Smooth muscle cell (in vitro differentiated cells): ENCODE measurements around the gene RAPSN. TPM values are rescaled to one million over a fixed set of nuclear protein-coding genes. Genes with fewer than 3 reads are reported as not detected.
A peak's percentile ranks its signal among the peaks of the same experiment; 100 is the strongest.

Source experiments
- DNase-seq: peaks from one replicate; lab custom pipeline; 2025; ENCODE audit not compliant: unreplicated experiment; lab: John Stamatoyannopoulos, UW
- H2AFZ ChIP-seq: fragments of 200-600 bp; sonication (generic); 2 replicates; pipeline ENCODE4 v1.6.0; 2016; ENCODE audit warnings: antibody characterized with exemption, low read depth, mild to moderate bottlenecking
- H3F3A ChIP-seq: fragments of 200-600 bp; sonication (generic); 2 replicates; pipeline ENCODE4 v1.6.0; 2017; ENCODE audit warnings: antibody characterized with exemption, low read depth
- H3K27ac ChIP-seq: fragments of 200-600 bp; sonication (generic); 2 replicates; pipeline ENCODE4 v1.5.1; 2016; ENCODE audit warnings: low read depth, mild to moderate bottlenecking
- H3K27me3 ChIP-seq: fragments of 200-600 bp; sonication (generic); 2 replicates; pipeline ENCODE4 v1.6.1; 2016; ENCODE audit warnings: low read depth, mild to moderate bottlenecking
- H3K36me3 ChIP-seq: fragments of 200-600 bp; sonication (generic); 2 replicates; pipeline ENCODE4 v1.5.1; 2016; ENCODE audit warnings: low read depth
- H3K4me1 ChIP-seq: fragments of 200-600 bp; sonication (generic); 2 replicates; pipeline ENCODE4 v1.5.1; 2016; ENCODE audit warnings: low read depth
- H3K4me2 ChIP-seq: fragments of 200-600 bp; sonication (generic); 2 replicates; pipeline ENCODE4 v1.6.0; 2016; ENCODE audit warnings: mild to moderate bottlenecking
- H3K4me3 ChIP-seq: fragments of 200-600 bp; sonication (generic); 2 replicates; pipeline ENCODE4 v1.5.1; 2016; ENCODE audit warnings: mild to moderate bottlenecking
- H3K79me2 ChIP-seq: fragments of 200-600 bp; sonication (generic); 2 replicates; pipeline ENCODE4 v1.6.0; 2016; ENCODE audit warnings: low read depth, mild to moderate bottlenecking
- H3K9ac ChIP-seq: fragments of 200-600 bp; sonication (generic); 2 replicates; pipeline ENCODE4 v1.6.0; 2016; ENCODE audit warnings: low read depth
- H3K9me3 ChIP-seq: fragments of 200-600 bp; sonication (generic); replicated peaks from 2 replicates; pipeline ENCODE4 v1.5.1; 2016; ENCODE audit warnings: low read depth
- H4K20me1 ChIP-seq: fragments of 200-600 bp; sonication (generic); 2 replicates; pipeline ENCODE4 v1.6.0; 2016; ENCODE audit warnings: low read depth
- CTCF ChIP-seq: fragments of 200-600 bp; sonication (generic); IDR thresholded peaks from 2 replicates; pipeline ENCODE4 v1.5.1; 2017; ENCODE audit warnings: borderline replicate concordance, mild to moderate bottlenecking, antibody characterized with exemption; ENCODE audit not compliant: insufficient read depth, poor library complexity, severe bottlenecking
- WGBS: methylation state at CpG from one replicate; pipeline ENCODE4 v1.1.7; 2016; ENCODE audit warnings: low lambda C conversion rate; 5-methylcytosine and 5-hydroxymethylcytosine counted together
- polyA plus RNA-seq: library from polyadenylated mRNA; unstranded; fragments of >200 nt; fragmentation: Nextera tagmentation; extraction: Ambion mirVana; gene quantifications from 2 replicates; pipeline ENCODE4 v1.2.1, GENCODE V29; 2016
- total RNA-seq: library from RNA; depleted of rRNA; stranded (reverse); fragments of >200 nt; gene quantifications from 2 replicates; pipeline ENCODE4 v1.2.3, GENCODE V29; 2014

Gene RAPSN
- total and polyA plus RNA-seq, 2 experiments from 2014 or later, result 0.41 TPM; not detected in 1

- Histone ChIP-seq H3K4me3 (no peak overlapping the region), H4K20me1 (no peaks in the 10 kb centered on the region), H3K36me3 (no peaks in the 10 kb centered on the region), H3K4me1 (no peaks in the 10 kb centered on the region), H2AFZ (no peak overlapping the region), H3K9ac (no peak overlapping the region), H3K79me2 (no peaks in the 10 kb centered on the region), H3K9me3 (no peaks in the 10 kb centered on the region), H3K27me3 (no peaks in the 10 kb centered on the region), H3K27ac (no peak overlapping the region), H3F3A (no peaks in the 10 kb centered on the region), H3K4me2 (no peak overlapping the region)
- no peak for TF ChIP-seq CTCF
- DNase-seq, result no peak
- 96% methylated on average over 24 of the region's 39 CpGs for WGBS
Measured at GRCh38 chr11:47394322-47395222, 54.4 kb downstream of the RAPSN start.

- Histone ChIP-seq H3K9me3 (no peaks in the 10 kb centered on the region), H3K9ac (no peak overlapping the region), H3F3A (no peaks in the 10 kb centered on the region), H3K36me3 (no peaks in the 10 kb centered on the region), H4K20me1 (no peaks in the 10 kb centered on the region), H3K4me3 (no peak overlapping the region), H3K4me2 (no peak overlapping the region), H3K4me1 (no peaks in the 10 kb centered on the region), H2AFZ (peak overlapping the region; percentile 77), H3K27ac (peak overlapping the region; percentile 42), H3K79me2 (no peaks in the 10 kb centered on the region), H3K27me3 (no peaks in the 10 kb centered on the region)
- DNase-seq, result no peak
- TF ChIP-seq CTCF, result no peak
- 95% methylated on average over 9 of the region's 9 CpGs for WGBS
Measured at GRCh38 chr11:47394050-47394321, 55.0 kb downstream of the RAPSN start.

GRCh38 chr11:47393163-47394049 is 55.5 kb downstream of the RAPSN start:
- Histone ChIP-seq H3K9ac (no peak overlapping the region), H3K79me2 (no peaks in the 10 kb centered on the region), H3K36me3 (no peaks in the 10 kb centered on the region), H2AFZ (peak overlapping the region; percentile 77), H3K4me3 (no peak overlapping the region), H3K4me2 (no peak overlapping the region), H3K9me3 (no peaks in the 10 kb centered on the region), H3F3A (no peaks in the 10 kb centered on the region), H3K4me1 (no peaks in the 10 kb centered on the region), H3K27ac (peak overlapping the region; percentile 42), H4K20me1 (no peaks in the 10 kb centered on the region), H3K27me3 (no peaks in the 10 kb centered on the region)
- 69% methylated on average over 18 of the region's 20 CpGs for WGBS
- DNase-seq, result no peak
- no peak for TF ChIP-seq CTCF
